ENCODE data around the gene NLE1. TPM values are rescaled to one million over a fixed set of nuclear protein-coding genes. Genes with fewer than 3 reads are reported as not detected.

The NLE1 gene
- total and polyA plus RNA-seq, 5 donors from 2014 or later, result 3.1 to 9.8 (median 4.0) TPM

DNA sequence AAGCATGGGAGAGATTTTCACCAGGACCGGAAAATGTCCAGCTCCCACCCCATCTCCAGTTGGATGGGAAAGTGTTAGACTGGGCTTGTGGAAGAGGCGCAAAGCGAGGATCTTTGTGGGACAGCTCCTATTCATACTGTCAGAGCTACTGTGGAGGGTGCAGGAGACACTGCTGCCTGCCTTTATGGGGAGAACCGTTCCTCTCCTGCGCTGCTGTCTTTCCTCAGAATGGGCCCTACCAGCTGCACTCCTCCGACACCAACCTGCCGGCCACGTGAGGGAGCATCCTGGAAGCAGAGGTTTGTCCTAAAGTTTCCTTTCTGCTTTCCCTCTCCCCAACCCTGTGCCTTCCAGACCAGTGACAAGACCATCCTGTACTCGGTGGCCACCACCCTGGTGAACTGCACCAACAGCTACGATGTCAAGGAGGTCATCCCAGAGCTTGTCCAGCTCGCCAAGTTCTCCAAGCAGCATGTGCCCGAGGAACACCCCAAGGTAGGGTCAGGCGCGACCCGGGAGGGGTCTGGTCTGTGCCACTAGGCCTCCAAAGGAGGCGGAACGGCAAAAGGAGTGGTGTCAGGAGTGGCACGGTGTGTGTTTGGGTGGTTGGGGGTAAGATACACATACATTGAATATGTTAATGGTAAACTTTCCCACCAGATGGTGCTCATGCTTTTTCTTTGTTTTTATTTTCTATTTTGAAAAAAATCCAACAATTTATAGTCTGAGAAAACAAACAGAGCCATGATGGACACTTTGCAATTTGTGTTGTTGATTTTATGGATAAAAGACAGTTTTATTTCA lies 29.1 kb upstream of the NLE1 start:
- Histone ChIP-seq H3K4me1 (ENCODE audit: control insufficient read depth, insufficient read depth, low read length, poor library complexity, severe bottlenecking) (peaks cover 18% of the 10 kb centered on the region), H3K36me3 (ENCODE audit: control insufficient read depth, insufficient read depth, low read length) (no peaks in the 10 kb centered on the region), H3K9me3 (ENCODE audit: control insufficient read depth in 2 of 2, low read length in 2 of 2) (no peaks in the 10 kb centered on the region), H3K27ac (ENCODE audit: insufficient read depth, low read length, poor library complexity, severe bottlenecking) (peak overlapping the region; percentile 55), H3K4me3 (ENCODE audit: low read depth, low read length) (peak overlapping the region; percentile 82), H3K27me3 (ENCODE audit: control insufficient read depth, insufficient read depth, low read length) (no peaks in the 10 kb centered on the region)
- no peaks in the 10 kb centered on the region for H3K36me3 Mint-ChIP-seq
- peak; percentile 63 to 68 for ATAC-seq (ENCODE audit: low read depth in 2 of 2)
- peaks cover 0 to 3% (median 0%) of the 10 kb centered on the region in 7 donors for H3K9me3 Mint-ChIP-seq
- peak overlapping the region; percentile 73 to 83 (median 80) for H3K4me3 Mint-ChIP-seq
- H3K4me1 Mint-ChIP-seq, result peaks cover 8 to 51% (median 28%) of the 10 kb centered on the region in 4 donors
- peak; percentile 10 to 77 (median 74) for DNase-seq
- H3K27ac Mint-ChIP-seq, result peak overlapping the region; percentile 86 to 96 (median 95)
- H3K27me3 Mint-ChIP-seq, result no peaks in the 10 kb centered on the region

DNA sequence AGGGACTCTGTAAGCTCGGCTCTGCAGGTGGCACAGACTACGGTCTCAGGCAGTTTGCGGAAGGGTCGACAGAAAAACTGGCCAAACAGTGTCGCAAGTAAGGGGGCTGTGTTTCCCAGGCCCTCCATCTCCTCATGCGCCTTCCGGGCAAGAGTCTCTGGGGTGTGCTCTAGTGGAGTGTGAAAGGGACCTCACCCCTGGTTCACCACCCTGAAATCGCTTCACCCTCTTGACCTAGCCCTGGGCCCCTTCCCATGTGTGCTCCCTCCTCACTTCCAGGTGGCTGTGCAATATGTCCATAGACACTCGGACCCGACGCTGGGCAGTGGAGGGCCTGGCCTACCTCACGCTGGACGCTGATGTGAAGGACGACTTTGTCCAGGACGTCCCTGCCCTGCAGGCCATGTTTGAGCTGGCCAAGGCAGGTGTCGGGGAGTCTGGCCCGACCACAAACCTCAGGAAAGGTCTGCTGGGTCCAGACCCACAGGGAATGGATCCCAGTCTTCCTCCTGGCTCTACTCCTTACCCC lies 27.8 kb upstream of the NLE1 start:
- no peak for DNase-seq
- no peak overlapping the region for H3K27ac Mint-ChIP-seq
- no peak for ATAC-seq (ENCODE audit: low read depth in 2 of 2)

DNA sequence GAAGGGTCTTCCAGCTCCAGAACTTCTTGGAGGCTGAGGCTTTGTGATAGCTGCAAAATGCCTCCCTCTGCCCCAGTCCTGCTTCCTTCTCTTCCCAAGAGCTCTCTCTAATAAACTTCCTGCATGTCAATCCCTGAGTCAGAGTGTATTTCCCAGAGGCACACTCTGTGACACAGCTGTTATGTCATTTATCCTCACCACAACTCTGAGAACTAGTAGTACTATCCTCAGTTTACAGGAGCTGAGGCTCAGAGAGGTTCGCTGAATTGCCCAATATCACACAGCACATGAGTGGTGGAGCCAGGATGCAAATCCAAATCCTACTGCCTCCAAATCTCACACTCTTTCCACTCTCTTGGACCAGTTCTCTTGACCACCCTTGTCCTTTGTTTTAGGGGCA lies 25.6 kb upstream of the NLE1 start:
- H3K27me3 Mint-ChIP-seq, result no peaks in the 10 kb centered on the region
- peaks cover 8 to 41% (median 22%) of the 10 kb centered on the region in 4 donors for H3K4me1 Mint-ChIP-seq
- Histone ChIP-seq H3K4me3 (ENCODE audit: low read depth, low read length) (no peak overlapping the region), H3K27me3 (ENCODE audit: control insufficient read depth, insufficient read depth, low read length) (no peaks in the 10 kb centered on the region), H3K9me3 (ENCODE audit: control insufficient read depth in 2 of 2, low read length in 2 of 2) (no peaks in the 10 kb centered on the region), H3K36me3 (ENCODE audit: control insufficient read depth, insufficient read depth, low read length) (no peaks in the 10 kb centered on the region), H3K4me1 (ENCODE audit: control insufficient read depth, insufficient read depth, low read length, poor library complexity, severe bottlenecking) (peaks cover 16% of the 10 kb centered on the region), H3K27ac (ENCODE audit: insufficient read depth, low read length, poor library complexity, severe bottlenecking) (no peak overlapping the region)
- DNase-seq, result no peak
- no peak overlapping the region for H3K4me3 Mint-ChIP-seq
- H3K27ac Mint-ChIP-seq, result peak overlapping the region in 2 of 3 donors; percentile 15 to 44
- H3K9me3 Mint-ChIP-seq, result no peaks in the 10 kb centered on the region
- no peak for ATAC-seq (ENCODE audit: low read depth in 2 of 2)
- H3K36me3 Mint-ChIP-seq, result no peaks in the 10 kb centered on the region

More for the DNA sequence above, 27.8 kb upstream of the NLE1 start:
- Histone ChIP-seq H3K9me3 (ENCODE audit: control insufficient read depth in 2 of 2, low read length in 2 of 2) (no peaks in the 10 kb centered on the region), H3K36me3 (ENCODE audit: control insufficient read depth, insufficient read depth, low read length) (no peaks in the 10 kb centered on the region), H3K4me3 (ENCODE audit: low read depth, low read length) (no peak overlapping the region), H3K27ac (ENCODE audit: insufficient read depth, low read length, poor library complexity, severe bottlenecking) (no peak overlapping the region), H3K27me3 (ENCODE audit: control insufficient read depth, insufficient read depth, low read length) (no peaks in the 10 kb centered on the region), H3K4me1 (ENCODE audit: control insufficient read depth, insufficient read depth, low read length, poor library complexity, severe bottlenecking) (peaks cover 17% of the 10 kb centered on the region)
- Mint-ChIP-seq H3K4me3 (no peak overlapping the region), H3K27me3 (no peaks in the 10 kb centered on the region), H3K4me1 (peaks cover 8 to 45% (median 22%) of the 10 kb centered on the region in 4 donors), H3K36me3 (no peaks in the 10 kb centered on the region), H3K9me3 (peaks cover 0 to 1% (median 0%) of the 10 kb centered on the region in 7 donors)

DNA sequence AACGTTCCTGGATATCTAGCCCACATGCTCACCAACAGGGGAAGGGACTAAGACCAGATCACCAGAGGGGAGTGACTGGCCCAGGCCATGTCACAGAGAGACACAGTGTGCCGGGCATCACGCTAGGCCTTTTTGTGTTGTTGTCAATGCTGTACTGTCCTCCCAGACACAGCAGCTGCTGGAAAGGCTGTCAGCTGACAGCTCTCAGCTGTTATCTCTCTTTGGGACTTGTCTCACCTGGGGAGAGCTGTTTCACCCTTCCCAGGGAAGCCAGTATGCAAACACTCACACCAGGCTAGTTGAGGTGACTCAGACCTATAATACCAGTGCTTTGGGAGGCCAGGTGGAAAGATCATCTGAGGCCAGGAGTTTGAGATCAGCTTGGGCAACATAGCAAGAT lies 24.9 kb upstream of the NLE1 start:
- ATAC-seq (ENCODE audit: low read depth in 2 of 2) (no peak), DNase-seq (no peak)
- peaks cover 16% of the 10 kb centered on the region for H3K4me1 ChIP-seq (ENCODE audit: control insufficient read depth, insufficient read depth, low read length, poor library complexity, severe bottlenecking)
- no peak overlapping the region for H3K27ac ChIP-seq (ENCODE audit: insufficient read depth, low read length, poor library complexity, severe bottlenecking)
- H3K27me3 ChIP-seq (ENCODE audit: control insufficient read depth, insufficient read depth, low read length), result no peaks in the 10 kb centered on the region
- Mint-ChIP-seq H3K4me1 (peaks cover 9 to 41% (median 20%) of the 10 kb centered on the region in 4 donors), H3K27ac (peak overlapping the region in 1 of 3 donors; percentile 72), H3K36me3 (no peaks in the 10 kb centered on the region), H3K4me3 (no peak overlapping the region), H3K27me3 (no peaks in the 10 kb centered on the region), H3K9me3 (no peaks in the 10 kb centered on the region)
- no peaks in the 10 kb centered on the region for H3K36me3 ChIP-seq (ENCODE audit: control insufficient read depth, insufficient read depth, low read length)
- H3K9me3 ChIP-seq (ENCODE audit: control insufficient read depth in 2 of 2, low read length in 2 of 2), result no peaks in the 10 kb centered on the region
- no peak overlapping the region for H3K4me3 ChIP-seq (ENCODE audit: low read depth, low read length)

DNA sequence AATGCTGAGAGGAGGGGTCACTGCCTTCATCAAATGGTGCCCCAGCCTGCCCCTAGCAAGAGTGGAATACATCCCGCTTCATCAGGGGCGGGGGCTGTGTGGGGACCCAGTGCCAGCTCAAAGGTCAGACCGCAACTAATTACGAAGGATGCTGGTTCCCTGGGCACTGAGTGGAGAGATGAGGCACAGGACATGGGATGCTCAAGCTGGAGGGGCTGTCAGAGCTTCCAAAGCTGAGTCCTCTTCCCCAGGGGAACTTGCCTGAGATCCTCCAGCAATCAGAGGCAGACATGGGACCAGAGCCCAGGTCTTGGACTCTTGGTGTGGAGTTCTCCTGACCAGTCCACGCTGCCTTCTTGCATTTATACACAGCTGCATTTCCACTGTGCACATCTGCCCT lies 24.4 kb upstream of the NLE1 start:
- H3K4me1 ChIP-seq (ENCODE audit: control insufficient read depth, insufficient read depth, low read length, poor library complexity, severe bottlenecking), result peaks cover 18% of the 10 kb centered on the region
- H3K27me3 ChIP-seq (ENCODE audit: control insufficient read depth, insufficient read depth, low read length), result no peaks in the 10 kb centered on the region
- no peaks in the 10 kb centered on the region for H3K9me3 ChIP-seq (ENCODE audit: control insufficient read depth in 2 of 2, low read length in 2 of 2)
- no peak for ATAC-seq (ENCODE audit: low read depth in 2 of 2)
- H3K27ac Mint-ChIP-seq, result peak overlapping the region in 2 of 3 donors; percentile 57 to 72
- no peaks in the 10 kb centered on the region for H3K27me3 Mint-ChIP-seq
- H3K4me1 Mint-ChIP-seq, result peaks cover 11 to 41% (median 23%) of the 10 kb centered on the region in 4 donors
- H3K9me3 Mint-ChIP-seq, result no peaks in the 10 kb centered on the region
- no peaks in the 10 kb centered on the region for H3K36me3 ChIP-seq (ENCODE audit: control insufficient read depth, insufficient read depth, low read length)
- no peak overlapping the region for H3K27ac ChIP-seq (ENCODE audit: insufficient read depth, low read length, poor library complexity, severe bottlenecking)
- H3K4me3 Mint-ChIP-seq, result no peak overlapping the region
- H3K36me3 Mint-ChIP-seq, result no peaks in the 10 kb centered on the region
- H3K4me3 ChIP-seq (ENCODE audit: low read depth, low read length), result no peak overlapping the region
- no peak for DNase-seq

DNA sequence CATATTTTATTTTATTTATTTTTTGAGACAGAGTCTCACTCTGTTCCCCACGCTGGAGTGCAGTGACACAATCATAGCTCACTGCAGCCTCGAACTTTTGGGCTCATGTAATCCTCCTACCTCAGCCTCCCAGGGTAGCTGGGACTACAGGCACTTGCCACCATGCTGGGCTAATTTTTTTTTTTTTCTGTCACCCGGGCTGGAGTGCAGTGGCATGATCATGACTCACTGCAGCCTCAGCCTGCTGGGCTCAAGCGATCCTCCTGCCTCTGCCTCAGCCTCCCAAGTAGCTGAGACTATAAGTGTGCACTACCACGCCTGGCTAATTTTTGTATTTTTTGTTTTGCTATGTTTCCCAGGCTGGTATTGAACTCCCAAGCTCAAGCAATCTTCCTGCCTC lies 22.6 kb upstream of the NLE1 start:
- no peak overlapping the region for H3K4me3 Mint-ChIP-seq
- peaks cover 31% of the 10 kb centered on the region for H3K4me1 ChIP-seq (ENCODE audit: control insufficient read depth, insufficient read depth, low read length, poor library complexity, severe bottlenecking)

DNA sequence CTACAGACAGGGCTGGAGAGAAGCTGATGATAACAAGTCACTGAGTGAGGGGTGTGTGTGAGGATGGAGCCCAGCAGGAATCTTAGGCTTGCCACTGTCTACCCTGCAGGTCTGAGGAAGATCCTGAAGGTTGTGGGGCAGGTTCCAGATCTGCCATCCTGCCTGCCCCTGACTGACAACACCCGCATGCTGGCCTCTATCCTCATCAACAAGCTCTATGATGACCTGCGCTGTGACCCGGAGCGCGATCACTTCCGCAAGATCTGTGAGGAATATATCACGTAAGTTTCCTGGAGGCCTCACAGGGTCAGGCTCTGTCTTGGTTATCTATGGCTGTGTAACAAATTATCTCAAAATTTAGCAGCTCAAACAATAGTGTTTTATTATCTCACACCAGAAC lies 21.8 kb upstream of the NLE1 start:
- Mint-ChIP-seq H3K27ac (peak overlapping the region in 1 of 3 donors; percentile 68), H3K27me3 (no peaks in the 10 kb centered on the region), H3K4me1 (peaks cover 20 to 60% (median 38%) of the 10 kb centered on the region in 4 donors), H3K36me3 (no peaks in the 10 kb centered on the region), H3K9me3 (no peaks in the 10 kb centered on the region), H3K4me3 (peak overlapping the region in 1 of 4 donors; percentile 43)
- Histone ChIP-seq H3K36me3 (ENCODE audit: control insufficient read depth, insufficient read depth, low read length) (no peaks in the 10 kb centered on the region), H3K4me1 (ENCODE audit: control insufficient read depth, insufficient read depth, low read length, poor library complexity, severe bottlenecking) (peaks cover 31% of the 10 kb centered on the region), H3K27me3 (ENCODE audit: control insufficient read depth, insufficient read depth, low read length) (no peaks in the 10 kb centered on the region), H3K9me3 (ENCODE audit: control insufficient read depth in 2 of 2, low read length in 2 of 2) (no peaks in the 10 kb centered on the region), H3K27ac (ENCODE audit: insufficient read depth, low read length, poor library complexity, severe bottlenecking) (no peak overlapping the region), H3K4me3 (ENCODE audit: low read depth, low read length) (no peak overlapping the region)
- no peak for DNase-seq
- ATAC-seq (ENCODE audit: low read depth in 2 of 2), result no peak

More for the DNA sequence above, 22.6 kb upstream of the NLE1 start:
- no peaks in the 10 kb centered on the region for H3K36me3 ChIP-seq (ENCODE audit: control insufficient read depth, insufficient read depth, low read length)
- no peaks in the 10 kb centered on the region for H3K9me3 ChIP-seq (ENCODE audit: control insufficient read depth in 2 of 2, low read length in 2 of 2)
- Mint-ChIP-seq H3K9me3 (no peaks in the 10 kb centered on the region), H3K27me3 (no peaks in the 10 kb centered on the region), H3K4me1 (peaks cover 18 to 53% (median 37%) of the 10 kb centered on the region in 4 donors), H3K36me3 (no peaks in the 10 kb centered on the region), H3K27ac (peak overlapping the region in 1 of 3 donors; percentile 20)
- no peaks in the 10 kb centered on the region for H3K27me3 ChIP-seq (ENCODE audit: control insufficient read depth, insufficient read depth, low read length)
- no peak for DNase-seq
- no peak overlapping the region for H3K4me3 ChIP-seq (ENCODE audit: low read depth, low read length)
- no peak overlapping the region for H3K27ac ChIP-seq (ENCODE audit: insufficient read depth, low read length, poor library complexity, severe bottlenecking)
- ATAC-seq (ENCODE audit: low read depth in 2 of 2), result no peak
